WERI-Rb-1 (cell line): ENCODE results near the gene MIGA2.
"Not testable (repeated sequence)": the region's sequence is repeated elsewhere in the genome, so short reads cannot be mapped to it uniquely, and the experiment has no call there.

ENCODE experiments used
- DNase-seq: peaks from one replicate; pipeline ENCODE4 v3.0.0-alpha.2; 2020
- H3K27ac ChIP-seq: fragments of 250-450 bp; sonication (Bioruptor Pico); 2 replicates; pipeline ENCODE4 v1.5.1; 2020; ENCODE audit warnings: mild to moderate bottlenecking, moderate library complexity
- H3K27me3 ChIP-seq: fragments of 250-450 bp; sonication (Bioruptor Pico); 2 replicates; pipeline ENCODE4 v1.5.1; 2021; ENCODE audit warnings: mild to moderate bottlenecking, low read depth, moderate library complexity; ENCODE audit not compliant: insufficient read depth, severe bottlenecking
- H3K36me3 ChIP-seq: fragments of 250-450 bp; sonication (Bioruptor Pico); 2 replicates; pipeline ENCODE4 v1.5.1; 2020; ENCODE audit warnings: mild to moderate bottlenecking, moderate library complexity
- H3K4me3 ChIP-seq: 2 replicates; pipeline ENCODE4 v1.5.1; 2011; ENCODE audit warnings: low read depth, mild to moderate bottlenecking, control low read depth, low read length
- H3K9me3 ChIP-seq: fragments of 250-450 bp; sonication (Bioruptor Pico); 2 replicates; pipeline ENCODE4 v1.5.1; 2021; ENCODE audit warnings: mild to moderate bottlenecking, moderate library complexity; ENCODE audit not compliant: severe bottlenecking
- TF ChIP-seq, protein P1 (sequence below): IDR thresholded peaks from 2 replicates; pipeline ENCODE4 v1.5.1; 2011; ENCODE audit warnings: low read depth, mild to moderate bottlenecking, control low read depth, inconsistent platforms, low read length

The MIGA2 gene

DNA sequence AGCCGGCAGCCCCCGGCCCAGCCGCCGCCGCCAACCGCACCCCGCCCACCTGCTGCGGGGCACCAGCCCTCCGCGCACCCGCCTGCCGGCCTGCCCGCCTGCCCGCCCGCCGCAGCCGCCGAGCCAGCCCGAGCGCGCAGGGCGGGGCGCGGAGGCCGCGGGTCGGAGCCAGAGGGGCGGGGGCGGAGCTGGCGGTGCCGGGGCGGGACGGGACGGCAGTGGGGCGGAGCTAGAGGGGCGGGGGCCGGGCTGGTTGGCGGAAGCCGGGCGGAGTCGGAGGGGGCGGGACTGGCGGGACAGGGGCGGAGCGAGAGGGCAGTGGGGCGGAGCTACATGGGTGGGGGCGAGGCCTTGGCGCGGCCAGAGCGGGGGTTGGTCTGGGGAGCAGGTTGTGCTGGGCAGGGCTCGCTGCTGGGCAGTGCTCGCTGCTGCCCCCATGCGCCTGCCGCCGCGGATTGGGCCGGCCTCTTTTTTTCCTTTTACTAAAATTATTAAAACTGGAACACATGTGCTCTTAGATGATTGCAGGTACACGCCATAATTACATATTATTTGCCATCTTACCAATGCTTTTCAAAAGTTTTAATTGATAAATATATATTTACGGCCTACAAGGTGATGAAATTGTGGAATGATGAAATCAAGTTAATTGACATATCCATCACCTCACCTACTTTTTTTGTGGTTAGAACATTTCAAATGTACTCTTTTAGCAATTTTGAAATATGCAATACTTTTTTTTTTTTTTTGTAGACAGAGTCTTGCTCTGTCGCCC lies 8.0 kb upstream of the MIGA2 start, which contains the start of gene SH3GLB2:
Gene SH3GLB2 (minus strand): TSS at position 140 of the 775 bp plus-strand sequence. CDS start 177 bp downstream, outside the sequence.
- Histone ChIP-seq H3K9me3 (no peaks in the 10 kb centered on the region), H3K27ac (peak within 1 kb of the TSS; percentile 84), H3K36me3 (peaks cover 8% of the 10 kb centered on the region; the same call in 1 of the 2 replicates), H3K4me3 (peak within 1 kb of the TSS; percentile 56), H3K27me3 (no peaks in the 10 kb centered on the region)
- peak; percentile 97 for DNase-seq
- TF ChIP-seq, protein P1, sequence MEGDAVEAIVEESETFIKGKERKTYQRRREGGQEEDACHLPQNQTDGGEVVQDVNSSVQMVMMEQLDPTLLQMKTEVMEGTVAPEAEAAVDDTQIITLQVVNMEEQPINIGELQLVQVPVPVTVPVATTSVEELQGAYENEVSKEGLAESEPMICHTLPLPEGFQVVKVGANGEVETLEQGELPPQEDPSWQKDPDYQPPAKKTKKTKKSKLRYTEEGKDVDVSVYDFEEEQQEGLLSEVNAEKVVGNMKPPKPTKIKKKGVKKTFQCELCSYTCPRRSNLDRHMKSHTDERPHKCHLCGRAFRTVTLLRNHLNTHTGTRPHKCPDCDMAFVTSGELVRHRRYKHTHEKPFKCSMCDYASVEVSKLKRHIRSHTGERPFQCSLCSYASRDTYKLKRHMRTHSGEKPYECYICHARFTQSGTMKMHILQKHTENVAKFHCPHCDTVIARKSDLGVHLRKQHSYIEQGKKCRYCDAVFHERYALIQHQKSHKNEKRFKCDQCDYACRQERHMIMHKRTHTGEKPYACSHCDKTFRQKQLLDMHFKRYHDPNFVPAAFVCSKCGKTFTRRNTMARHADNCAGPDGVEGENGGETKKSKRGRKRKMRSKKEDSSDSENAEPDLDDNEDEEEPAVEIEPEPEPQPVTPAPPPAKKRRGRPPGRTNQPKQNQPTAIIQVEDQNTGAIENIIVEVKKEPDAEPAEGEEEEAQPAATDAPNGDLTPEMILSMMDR: peak; percentile 94

GRCh38 chr9:129030191-129030590 lies 6.2 kb upstream of the MIGA2 start:
- no peaks in the 10 kb centered on the region for H3K27me3 ChIP-seq
- no peak overlapping the region for H3K27ac ChIP-seq
- TF ChIP-seq, protein P1: no peak
- H3K36me3 ChIP-seq: peaks cover 8% of the 10 kb centered on the region; the same call in 1 of the 2 replicates
- no peaks in the 10 kb centered on the region for H3K9me3 ChIP-seq
- no peak for DNase-seq
- H3K4me3 ChIP-seq: no peak overlapping the region

DNA sequence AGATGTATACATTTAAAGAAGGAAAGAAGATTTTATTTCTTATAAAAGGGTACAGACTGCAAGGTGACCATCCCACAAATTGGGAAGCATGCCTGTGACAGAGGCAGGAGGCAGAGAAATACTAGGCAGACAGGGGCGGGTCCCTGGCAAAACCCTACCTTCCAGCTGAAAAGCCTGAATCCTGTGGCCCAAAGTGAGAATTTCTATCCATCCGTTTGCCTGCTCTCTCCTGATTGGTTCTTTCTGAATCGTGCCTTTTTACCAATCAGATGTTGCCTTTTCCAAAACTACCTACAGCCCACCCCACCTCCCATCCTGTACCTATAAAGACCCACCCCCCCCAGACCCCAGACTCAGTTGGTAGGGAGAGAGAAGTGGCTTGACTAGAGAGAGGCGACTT lies 4.9 kb upstream of the MIGA2 start:
- Histone ChIP-seq H3K36me3 (peaks cover 3% of the 10 kb centered on the region; the same call in 1 of the 2 replicates), H3K27me3 (no peaks in the 10 kb centered on the region), H3K4me3 (no peak overlapping the region), H3K27ac (no peak overlapping the region), H3K9me3 (no peaks in the 10 kb centered on the region)
- no peak for DNase-seq
- TF ChIP-seq, protein P1: no peak

DNA sequence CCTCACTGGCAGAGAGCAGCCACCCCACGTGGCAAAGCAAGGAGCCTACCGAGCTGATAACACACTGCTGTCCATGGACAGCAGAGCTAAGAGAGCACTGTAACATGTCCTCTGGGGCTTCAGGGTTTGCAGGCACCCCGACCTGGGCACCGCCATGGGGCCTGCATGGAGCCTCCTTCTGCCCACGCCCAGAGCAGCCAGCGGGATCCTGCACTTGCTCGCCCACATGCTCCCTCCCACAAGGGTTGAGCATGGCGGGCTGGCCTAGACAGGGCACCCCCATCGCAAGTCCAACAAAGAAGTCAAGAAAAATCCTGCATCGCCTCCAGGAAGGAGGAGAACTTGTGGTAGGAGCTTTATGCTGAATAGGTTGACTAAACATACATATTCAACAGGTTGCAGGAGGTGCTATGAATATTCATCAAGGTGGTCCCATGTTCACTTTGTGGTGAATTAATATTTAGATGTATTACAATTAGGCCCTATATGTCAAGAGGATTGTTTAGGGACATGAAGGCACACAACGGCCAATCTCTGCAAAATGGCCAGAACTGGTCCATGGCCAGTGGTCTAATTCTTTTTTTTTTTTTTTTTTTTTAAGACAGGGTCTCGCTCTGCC lies 3.8 kb upstream of the MIGA2 start:
- no peak overlapping the region for H3K4me3 ChIP-seq
- no peaks in the 10 kb centered on the region for H3K9me3 ChIP-seq
- H3K27ac ChIP-seq: no peak overlapping the region
- TF ChIP-seq, protein P1: no peak
- DNase-seq: no peak
- peaks cover 2% of the 10 kb centered on the region; the same call in 1 of the 2 replicates for H3K36me3 ChIP-seq
- H3K27me3 ChIP-seq: no peaks in the 10 kb centered on the region

GRCh38 chr9:129033216-129033615 lies 3.2 kb upstream of the MIGA2 start:
- DNase-seq: no peak
- Histone ChIP-seq H3K9me3 (no peaks in the 10 kb centered on the region), H3K27ac (no peak overlapping the region), H3K36me3 (no peaks in the 10 kb centered on the region), H3K27me3 (no peaks in the 10 kb centered on the region), H3K4me3 (no peak overlapping the region)
- TF ChIP-seq, protein P1: no peak

DNA sequence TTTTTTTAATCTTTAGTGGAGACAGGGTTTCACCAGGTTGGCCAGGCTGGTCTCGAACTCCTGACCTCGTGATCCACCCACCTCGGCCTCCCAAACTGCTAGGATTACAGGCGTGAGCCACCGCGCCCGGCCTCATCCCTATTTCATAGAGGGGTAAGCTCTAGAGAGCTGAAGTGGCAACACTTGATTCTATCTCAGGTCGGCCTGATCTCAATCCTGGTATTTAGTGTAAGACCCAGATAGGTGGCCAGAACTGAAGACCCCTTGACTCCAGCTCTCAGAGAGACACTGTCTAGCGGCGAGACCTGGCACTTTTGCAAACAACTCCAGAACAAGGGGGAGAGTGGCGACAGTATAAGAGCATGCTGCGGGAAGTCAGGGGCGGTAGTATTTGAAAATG lies 588 bp upstream of the MIGA2 start:
- H3K27me3 ChIP-seq, DNase-seq, H3K9me3 ChIP-seq, H3K36me3 ChIP-seq: not testable (repeated sequence)
- Histone ChIP-seq H3K27ac (peak overlapping the region; percentile 73), H3K4me3 (peak overlapping the region; percentile 39)
